ENCODE measurements around the gene RB1. TPM values are rescaled to one million over a fixed set of nuclear protein-coding genes. Genes with fewer than 3 reads are reported as not detected.

Gene RB1
- total and polyA plus RNA-seq, 2 experiments from 2014 or later = 19.5 to 22.3 TPM

DNA sequence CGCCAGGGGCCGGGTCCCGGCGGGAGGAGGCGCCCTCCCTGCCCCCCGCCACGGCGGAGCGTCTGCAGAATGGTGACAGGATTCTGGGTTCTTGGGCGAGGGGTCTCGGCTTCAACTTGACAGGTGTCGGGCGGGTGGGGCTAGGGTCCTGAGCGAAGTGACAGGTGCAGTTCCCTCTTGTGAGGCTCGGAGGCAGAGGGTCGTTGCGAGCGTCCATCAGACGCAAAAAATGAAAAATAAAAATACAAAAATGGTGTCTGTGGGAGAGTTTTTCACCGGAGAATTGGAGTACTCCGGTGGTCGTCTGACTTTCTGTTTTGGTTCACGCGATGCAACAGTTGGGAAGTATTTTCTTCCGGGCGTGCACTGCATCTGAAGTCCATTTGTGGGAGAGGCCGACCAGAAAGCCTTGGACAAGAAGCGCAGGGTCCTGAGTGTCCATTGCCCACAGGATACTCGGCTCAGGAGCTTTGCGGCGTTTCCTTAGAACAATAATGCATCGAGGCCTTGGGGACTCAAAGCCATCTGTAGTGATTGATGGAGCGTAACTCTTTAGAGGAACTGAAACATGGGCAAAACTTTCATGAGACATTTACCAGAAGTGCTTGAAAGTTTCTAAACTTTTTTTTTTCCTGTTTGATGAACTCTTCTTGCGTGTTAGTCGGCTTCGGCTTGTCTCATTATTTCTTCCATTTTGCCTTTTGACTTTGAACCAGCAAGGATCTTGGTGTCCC, 759 bp downstream of the RB1 start:
- H3K27me3 Mint-ChIP-seq (ENCODE audit: insufficient read depth, low read depth, poor library complexity) = peaks cover 7% of the 10 kb centered on the region
- H3K36me3 Mint-ChIP-seq (ENCODE audit: low read depth) = no peaks in the 10 kb centered on the region; the same call in 2 of the 3 replicates
- Histone ChIP-seq H3K4me1 (ENCODE audit: insufficient read depth) (no peaks in the 10 kb centered on the region), H3K4me3 (peak overlapping the region; percentile 95), H3K79me2 (replicated peaks; ENCODE audit: insufficient read depth) (peaks cover 21% of the 10 kb centered on the region), H4K20me1 (replicated peaks; ENCODE audit: insufficient read depth) (no peaks in the 10 kb centered on the region; the same call in 1 of the 2 replicates), H3K27ac (ENCODE audit: low read depth) (no peak overlapping the region), H3K36me3 (ENCODE audit: insufficient read depth) (no peaks in the 10 kb centered on the region), H2AFZ (peak overlapping the region; percentile 97), H3K9me2 (ENCODE audit: insufficient read depth) (no peaks in the 10 kb centered on the region), H3K4me2 (peak overlapping the region; percentile 97), H3F3A (replicated peaks; ENCODE audit: low read depth) (no peaks in the 10 kb centered on the region), H3K27me3 (ENCODE audit: insufficient read depth) (no peaks in the 10 kb centered on the region)
- DNase-seq (ENCODE audit: low spot score) (no peak), ATAC-seq (no peak)
- peaks cover 10% of the 10 kb centered on the region; the same call in 2 of the 3 replicates for H3K4me1 Mint-ChIP-seq
- H3K27ac Mint-ChIP-seq = peak overlapping the region; percentile 56; the same call in 1 of the 2 replicates
- TF ChIP-seq NANOG (IDR thresholded peaks at IDR 0.05; ENCODE audit: borderline replicate concordance) (no peak), JUNB (IDR thresholded peaks at IDR 0.05; ENCODE audit: unreplicated experiment) (no peak), ZNF114 (CRISPR knock-in tag; IDR thresholded peaks at IDR 0.05) (no peak), CREB1 (CRISPR knock-in tag; IDR thresholded peaks at IDR 0.05; ENCODE audit: low read depth) (no peak), REST (IDR thresholded peaks at IDR 0.05; ENCODE audit: unreplicated experiment) (no peak), EZH2phosphoT487 (IDR thresholded peaks at IDR 0.05; ENCODE audit: unreplicated experiment) (no peak), EZH2 (IDR thresholded peaks at IDR 0.05; ENCODE audit: low read depth, unreplicated experiment) (no peak), STAT1 (IDR thresholded peaks at IDR 0.05; ENCODE audit: unreplicated experiment) (no peak)
- TF ChIP-seq, protein P1, sequence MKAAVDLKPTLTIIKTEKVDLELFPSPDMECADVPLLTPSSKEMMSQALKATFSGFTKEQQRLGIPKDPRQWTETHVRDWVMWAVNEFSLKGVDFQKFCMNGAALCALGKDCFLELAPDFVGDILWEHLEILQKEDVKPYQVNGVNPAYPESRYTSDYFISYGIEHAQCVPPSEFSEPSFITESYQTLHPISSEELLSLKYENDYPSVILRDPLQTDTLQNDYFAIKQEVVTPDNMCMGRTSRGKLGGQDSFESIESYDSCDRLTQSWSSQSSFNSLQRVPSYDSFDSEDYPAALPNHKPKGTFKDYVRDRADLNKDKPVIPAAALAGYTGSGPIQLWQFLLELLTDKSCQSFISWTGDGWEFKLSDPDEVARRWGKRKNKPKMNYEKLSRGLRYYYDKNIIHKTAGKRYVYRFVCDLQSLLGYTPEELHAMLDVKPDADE (IDR thresholded peaks at IDR 0.05) = no peak
- TF ChIP-seq, protein P2, sequence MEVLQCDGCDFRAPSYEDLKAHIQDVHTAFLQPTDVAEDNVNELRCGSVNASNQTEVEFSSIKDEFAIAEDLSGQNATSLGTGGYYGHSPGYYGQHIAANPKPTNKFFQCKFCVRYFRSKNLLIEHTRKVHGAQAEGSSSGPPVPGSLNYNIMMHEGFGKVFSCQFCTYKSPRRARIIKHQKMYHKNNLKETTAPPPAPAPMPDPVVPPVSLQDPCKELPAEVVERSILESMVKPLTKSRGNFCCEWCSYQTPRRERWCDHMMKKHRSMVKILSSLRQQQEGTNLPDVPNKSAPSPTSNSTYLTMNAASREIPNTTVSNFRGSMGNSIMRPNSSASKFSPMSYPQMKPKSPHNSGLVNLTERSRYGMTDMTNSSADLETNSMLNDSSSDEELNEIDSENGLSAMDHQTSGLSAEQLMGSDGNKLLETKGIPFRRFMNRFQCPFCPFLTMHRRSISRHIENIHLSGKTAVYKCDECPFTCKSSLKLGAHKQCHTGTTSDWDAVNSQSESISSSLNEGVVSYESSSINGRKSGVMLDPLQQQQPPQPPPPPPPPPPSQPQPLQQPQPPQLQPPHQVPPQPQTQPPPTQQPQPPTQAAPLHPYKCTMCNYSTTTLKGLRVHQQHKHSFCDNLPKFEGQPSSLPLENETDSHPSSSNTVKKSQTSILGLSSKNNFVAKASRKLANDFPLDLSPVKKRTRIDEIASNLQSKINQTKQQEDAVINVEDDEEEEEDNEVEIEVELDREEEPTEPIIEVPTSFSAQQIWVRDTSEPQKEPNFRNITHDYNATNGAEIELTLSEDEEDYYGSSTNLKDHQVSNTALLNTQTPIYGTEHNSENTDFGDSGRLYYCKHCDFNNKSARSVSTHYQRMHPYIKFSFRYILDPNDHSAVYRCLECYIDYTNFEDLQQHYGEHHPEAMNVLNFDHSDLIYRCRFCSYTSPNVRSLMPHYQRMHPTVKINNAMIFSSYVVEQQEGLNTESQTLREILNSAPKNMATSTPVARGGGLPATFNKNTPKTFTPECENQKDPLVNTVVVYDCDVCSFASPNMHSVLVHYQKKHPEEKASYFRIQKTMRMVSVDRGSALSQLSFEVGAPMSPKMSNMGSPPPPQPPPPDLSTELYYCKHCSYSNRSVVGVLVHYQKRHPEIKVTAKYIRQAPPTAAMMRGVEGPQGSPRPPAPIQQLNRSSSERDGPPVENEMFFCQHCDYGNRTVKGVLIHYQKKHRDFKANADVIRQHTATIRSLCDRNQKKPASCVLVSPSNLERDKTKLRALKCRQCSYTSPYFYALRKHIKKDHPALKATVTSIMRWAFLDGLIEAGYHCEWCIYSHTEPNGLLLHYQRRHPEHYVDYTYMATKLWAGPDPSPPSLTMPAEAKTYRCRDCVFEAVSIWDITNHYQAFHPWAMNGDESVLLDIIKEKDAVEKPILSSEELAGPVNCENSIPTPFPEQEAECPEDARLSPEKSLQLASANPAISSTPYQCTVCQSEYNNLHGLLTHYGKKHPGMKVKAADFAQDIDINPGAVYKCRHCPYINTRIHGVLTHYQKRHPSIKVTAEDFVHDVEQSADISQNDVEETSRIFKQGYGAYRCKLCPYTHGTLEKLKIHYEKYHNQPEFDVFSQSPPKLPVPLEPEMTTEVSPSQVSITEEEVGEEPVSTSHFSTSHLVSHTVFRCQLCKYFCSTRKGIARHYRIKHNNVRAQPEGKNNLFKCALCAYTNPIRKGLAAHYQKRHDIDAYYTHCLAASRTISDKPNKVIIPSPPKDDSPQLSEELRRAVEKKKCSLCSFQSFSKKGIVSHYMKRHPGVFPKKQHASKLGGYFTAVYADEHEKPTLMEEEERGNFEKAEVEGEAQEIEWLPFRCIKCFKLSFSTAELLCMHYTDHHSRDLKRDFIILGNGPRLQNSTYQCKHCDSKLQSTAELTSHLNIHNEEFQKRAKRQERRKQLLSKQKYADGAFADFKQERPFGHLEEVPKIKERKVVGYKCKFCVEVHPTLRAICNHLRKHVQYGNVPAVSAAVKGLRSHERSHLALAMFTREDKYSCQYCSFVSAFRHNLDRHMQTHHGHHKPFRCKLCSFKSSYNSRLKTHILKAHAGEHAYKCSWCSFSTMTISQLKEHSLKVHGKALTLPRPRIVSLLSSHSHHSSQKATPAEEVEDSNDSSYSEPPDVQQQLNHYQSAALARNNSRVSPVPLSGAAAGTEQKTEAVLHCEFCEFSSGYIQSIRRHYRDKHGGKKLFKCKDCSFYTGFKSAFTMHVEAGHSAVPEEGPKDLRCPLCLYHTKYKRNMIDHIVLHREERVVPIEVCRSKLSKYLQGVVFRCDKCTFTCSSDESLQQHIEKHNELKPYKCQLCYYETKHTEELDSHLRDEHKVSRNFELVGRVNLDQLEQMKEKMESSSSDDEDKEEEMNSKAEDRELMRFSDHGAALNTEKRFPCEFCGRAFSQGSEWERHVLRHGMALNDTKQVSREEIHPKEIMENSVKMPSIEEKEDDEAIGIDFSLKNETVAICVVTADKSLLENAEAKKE (CRISPR knock-in tag; IDR thresholded peaks at IDR 0.05) = no peak
- TF ChIP-seq, protein P3, sequence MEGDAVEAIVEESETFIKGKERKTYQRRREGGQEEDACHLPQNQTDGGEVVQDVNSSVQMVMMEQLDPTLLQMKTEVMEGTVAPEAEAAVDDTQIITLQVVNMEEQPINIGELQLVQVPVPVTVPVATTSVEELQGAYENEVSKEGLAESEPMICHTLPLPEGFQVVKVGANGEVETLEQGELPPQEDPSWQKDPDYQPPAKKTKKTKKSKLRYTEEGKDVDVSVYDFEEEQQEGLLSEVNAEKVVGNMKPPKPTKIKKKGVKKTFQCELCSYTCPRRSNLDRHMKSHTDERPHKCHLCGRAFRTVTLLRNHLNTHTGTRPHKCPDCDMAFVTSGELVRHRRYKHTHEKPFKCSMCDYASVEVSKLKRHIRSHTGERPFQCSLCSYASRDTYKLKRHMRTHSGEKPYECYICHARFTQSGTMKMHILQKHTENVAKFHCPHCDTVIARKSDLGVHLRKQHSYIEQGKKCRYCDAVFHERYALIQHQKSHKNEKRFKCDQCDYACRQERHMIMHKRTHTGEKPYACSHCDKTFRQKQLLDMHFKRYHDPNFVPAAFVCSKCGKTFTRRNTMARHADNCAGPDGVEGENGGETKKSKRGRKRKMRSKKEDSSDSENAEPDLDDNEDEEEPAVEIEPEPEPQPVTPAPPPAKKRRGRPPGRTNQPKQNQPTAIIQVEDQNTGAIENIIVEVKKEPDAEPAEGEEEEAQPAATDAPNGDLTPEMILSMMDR (conservative IDR thresholded peaks at IDR 0.05; ENCODE audit: low read depth in 2 of 2) = no peak
- H3K4me3 Mint-ChIP-seq = peak overlapping the region; percentile 91
- H3K9me3 Mint-ChIP-seq = no peaks in the 10 kb centered on the region

Measured in GM23338 (cell line).